PFSK-1 (cell line): Measurements from ENCODE around the gene ZBTB12.

Source experiments
- FOXP2 ChIP-seq: optimal IDR thresholded peaks from 2 replicates; pipeline ENCODE3; 2011; ENCODE audit warnings: borderline replicate concordance, control low read depth, inconsistent platforms; ENCODE audit not compliant: insufficient read depth; ENCODE audit errors: extremely low read length, extremely low read depth
- POLR2AphosphoS5 ChIP-seq: IDR thresholded peaks from 2 replicates; pipeline ENCODE4 v1.6.1; 2012; ENCODE audit warnings: low read depth, mild to moderate bottlenecking, control low read depth, low read length, moderate library complexity
- SIN3A ChIP-seq: IDR thresholded peaks from 2 replicates; pipeline ENCODE4 v1.6.1; 2012; ENCODE audit warnings: mild to moderate bottlenecking, low read length, moderate library complexity, borderline replicate concordance; ENCODE audit not compliant: insufficient read depth
- TAF1 ChIP-seq: IDR thresholded peaks from 2 replicates; pipeline ENCODE4 v1.6.1; 2012; ENCODE audit warnings: low read length, control low read depth, borderline replicate concordance; ENCODE audit not compliant: insufficient read depth
- TF ChIP-seq, protein P1 (sequence below), 2 experiments: IDR thresholded peaks; 2 replicates each; pipeline versions ENCODE4 v1.6.1 to v1.8.0; 2011 to 2012; ENCODE audit warnings: low read depth in 2 of 2, low read length in 2 of 2, control low read depth in 1 of 2, inconsistent platforms in 1 of 2, mild to moderate bottlenecking in 1 of 2, moderate library complexity in 1 of 2; ENCODE audit not compliant: insufficient read depth in 1 of 2

The ZBTB12 gene

DNA sequence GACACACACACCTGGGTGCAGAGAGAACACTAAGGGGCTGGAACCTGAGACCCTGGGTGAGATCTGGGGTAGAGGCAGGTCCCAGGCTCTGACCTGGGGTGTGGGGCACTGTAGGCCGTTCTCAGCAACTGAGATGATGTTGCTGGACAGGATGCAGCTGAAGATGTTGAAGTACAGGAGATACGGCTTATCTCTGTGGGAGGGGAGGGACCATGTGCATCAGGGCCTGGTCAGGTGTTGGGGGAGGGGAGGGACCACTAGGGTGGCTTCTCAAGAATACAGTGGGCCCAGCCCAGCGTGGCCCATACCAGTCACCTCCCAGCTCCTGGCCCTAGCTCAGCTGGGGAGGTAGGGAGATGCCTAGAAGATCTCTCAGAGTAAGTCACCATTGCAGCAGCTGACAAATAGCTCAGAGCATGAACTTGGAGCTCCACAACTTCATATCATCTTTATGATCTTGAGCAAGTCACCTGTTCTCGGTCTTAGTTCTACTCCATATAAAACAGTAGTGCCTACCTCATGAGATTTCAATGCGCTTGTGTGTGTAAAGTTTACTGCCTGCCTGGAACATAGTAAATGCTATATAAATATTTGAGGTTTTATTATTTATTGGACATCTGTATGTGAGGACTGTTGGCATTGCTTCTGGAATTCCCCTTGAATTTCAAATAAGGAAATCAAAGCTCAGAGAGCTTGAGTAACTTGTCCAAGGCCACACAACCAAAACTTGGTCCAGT lies 26.9 kb downstream of the ZBTB12 start:
- TF ChIP-seq FOXP2: no peak
- TF ChIP-seq SIN3A: no peak
- TF ChIP-seq, protein P1, sequence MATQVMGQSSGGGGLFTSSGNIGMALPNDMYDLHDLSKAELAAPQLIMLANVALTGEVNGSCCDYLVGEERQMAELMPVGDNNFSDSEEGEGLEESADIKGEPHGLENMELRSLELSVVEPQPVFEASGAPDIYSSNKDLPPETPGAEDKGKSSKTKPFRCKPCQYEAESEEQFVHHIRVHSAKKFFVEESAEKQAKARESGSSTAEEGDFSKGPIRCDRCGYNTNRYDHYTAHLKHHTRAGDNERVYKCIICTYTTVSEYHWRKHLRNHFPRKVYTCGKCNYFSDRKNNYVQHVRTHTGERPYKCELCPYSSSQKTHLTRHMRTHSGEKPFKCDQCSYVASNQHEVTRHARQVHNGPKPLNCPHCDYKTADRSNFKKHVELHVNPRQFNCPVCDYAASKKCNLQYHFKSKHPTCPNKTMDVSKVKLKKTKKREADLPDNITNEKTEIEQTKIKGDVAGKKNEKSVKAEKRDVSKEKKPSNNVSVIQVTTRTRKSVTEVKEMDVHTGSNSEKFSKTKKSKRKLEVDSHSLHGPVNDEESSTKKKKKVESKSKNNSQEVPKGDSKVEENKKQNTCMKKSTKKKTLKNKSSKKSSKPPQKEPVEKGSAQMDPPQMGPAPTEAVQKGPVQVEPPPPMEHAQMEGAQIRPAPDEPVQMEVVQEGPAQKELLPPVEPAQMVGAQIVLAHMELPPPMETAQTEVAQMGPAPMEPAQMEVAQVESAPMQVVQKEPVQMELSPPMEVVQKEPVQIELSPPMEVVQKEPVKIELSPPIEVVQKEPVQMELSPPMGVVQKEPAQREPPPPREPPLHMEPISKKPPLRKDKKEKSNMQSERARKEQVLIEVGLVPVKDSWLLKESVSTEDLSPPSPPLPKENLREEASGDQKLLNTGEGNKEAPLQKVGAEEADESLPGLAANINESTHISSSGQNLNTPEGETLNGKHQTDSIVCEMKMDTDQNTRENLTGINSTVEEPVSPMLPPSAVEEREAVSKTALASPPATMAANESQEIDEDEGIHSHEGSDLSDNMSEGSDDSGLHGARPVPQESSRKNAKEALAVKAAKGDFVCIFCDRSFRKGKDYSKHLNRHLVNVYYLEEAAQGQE (IDR thresholded peaks at IDR 0.05; ENCODE audit: insufficient read depth in 1 of 2, low read depth in 2 of 2, low read length in 2 of 2): no peak
- TF ChIP-seq TAF1: no peak
- TF ChIP-seq POLR2AphosphoS5: no peak

DNA sequence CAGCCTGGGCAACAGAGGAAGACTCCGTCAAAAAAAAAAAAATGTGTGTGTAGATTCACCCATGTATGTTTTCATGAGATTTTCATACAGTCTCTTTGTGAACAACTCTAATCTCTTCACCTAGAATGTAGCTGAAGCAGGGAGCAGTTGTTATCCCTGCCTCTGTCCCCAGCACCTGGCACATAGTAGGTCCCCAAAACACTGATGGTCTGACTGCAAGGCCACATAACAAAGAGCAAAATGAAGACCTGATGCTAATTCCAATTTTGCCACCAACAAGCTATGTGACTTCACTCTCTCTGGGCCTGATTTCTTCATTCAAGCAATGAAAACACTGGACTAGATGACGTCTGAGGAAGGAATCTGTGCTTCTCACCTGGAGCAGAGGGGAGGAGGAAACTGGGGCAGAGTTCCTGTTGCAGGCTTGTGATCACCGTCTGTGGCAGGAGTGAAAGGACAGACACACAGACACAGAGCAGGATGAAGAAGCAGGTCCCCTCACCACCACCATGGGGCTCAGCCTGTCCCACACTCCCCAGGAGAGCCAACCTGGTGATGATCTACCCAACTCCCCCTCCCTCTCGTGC lies 27.7 kb downstream of the ZBTB12 start:
- TF ChIP-seq SIN3A: no peak
- TF ChIP-seq, protein P1 (IDR thresholded peaks at IDR 0.05; ENCODE audit: insufficient read depth in 1 of 2, low read depth in 2 of 2, low read length in 2 of 2): no peak
- no peak for TF ChIP-seq TAF1
- no peak for TF ChIP-seq POLR2AphosphoS5
- no peak for TF ChIP-seq FOXP2

DNA sequence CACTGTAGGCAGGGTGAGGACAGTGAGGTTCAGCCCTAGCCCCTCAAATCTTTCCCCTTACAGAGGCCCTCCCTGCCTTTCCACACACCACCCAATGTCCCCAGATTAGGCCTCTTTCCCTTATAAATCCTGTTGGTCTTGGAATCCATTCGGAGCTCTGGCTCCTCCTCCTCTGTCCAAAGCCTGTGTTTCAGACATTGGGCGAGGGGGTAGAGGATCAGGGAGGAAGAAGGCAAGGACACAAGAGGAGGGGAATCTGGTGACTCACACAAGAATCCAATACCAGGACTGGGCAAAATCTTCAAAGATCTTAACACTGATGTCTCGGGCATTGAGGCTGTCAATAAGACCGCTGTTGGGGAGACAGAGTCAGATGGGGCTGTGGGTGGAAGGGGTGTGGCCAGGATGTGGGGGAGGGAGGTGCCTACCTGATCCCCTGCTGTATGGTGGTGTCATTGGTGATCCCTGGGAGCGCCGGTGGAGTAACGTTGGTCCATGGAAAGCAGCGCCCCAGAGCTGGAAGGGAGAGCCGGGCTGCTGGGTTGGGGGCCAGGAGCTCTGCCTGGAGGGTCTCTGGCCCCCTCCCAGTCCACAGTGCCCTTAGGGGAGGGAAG lies 30.7 kb downstream of the ZBTB12 start:
- TF ChIP-seq SIN3A (no peak), TAF1 (no peak), FOXP2 (no peak), POLR2AphosphoS5 (no peak)
- TF ChIP-seq, protein P1 (IDR thresholded peaks at IDR 0.05; ENCODE audit: insufficient read depth in 1 of 2, low read depth in 2 of 2, low read length in 2 of 2): no peak

DNA sequence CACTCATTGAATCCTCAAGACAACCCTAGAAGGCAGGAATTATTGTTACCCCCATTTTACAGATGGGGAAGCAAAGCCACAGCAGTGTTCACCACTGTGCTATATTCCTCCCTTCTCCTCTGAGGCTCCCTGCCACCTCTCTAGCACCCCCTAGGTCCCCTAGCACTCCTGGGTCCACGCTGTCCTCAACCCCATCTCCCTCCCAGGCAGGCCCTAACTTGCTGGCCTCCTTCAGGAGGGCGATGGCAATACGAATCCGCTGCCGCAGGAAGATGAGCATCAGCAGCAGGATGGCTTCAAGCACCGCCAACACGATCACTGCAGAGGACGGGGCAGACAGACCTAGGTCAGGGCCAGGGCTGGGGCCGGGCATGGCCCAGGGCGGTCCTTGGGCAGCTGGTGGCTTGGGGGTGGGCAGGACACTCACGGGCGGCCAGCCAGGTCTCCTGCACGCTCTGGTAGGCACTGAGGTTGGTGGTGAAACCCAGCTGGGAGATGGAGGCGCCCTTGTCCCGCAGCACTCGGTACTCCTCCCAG lies 31.4 kb downstream of the ZBTB12 start:
- TF ChIP-seq POLR2AphosphoS5 (no peak), TAF1 (no peak), FOXP2 (no peak), SIN3A (no peak)
- TF ChIP-seq, protein P1 (IDR thresholded peaks at IDR 0.05; ENCODE audit: insufficient read depth in 1 of 2, low read depth in 2 of 2, low read length in 2 of 2): no peak

DNA sequence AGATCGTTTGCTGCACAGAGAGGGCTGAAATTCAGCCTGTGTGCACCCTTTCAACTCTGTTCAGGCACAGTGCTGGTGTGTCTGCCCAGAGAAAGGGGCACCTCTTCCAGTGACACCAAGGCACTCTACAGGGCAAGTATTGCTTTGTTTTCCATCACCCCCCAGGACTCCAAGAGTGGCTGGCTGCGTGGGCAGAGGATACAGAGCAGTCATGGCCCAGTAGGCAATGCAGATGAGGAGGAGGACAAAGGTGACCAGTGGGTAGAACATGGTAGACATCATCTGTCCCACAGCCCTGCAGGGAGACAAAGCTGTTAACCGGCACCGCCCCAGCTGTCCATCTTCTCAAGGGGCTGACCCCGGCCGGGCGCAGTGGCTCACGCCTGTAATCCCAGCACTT lies 32.5 kb downstream of the ZBTB12 start:
- no peak for TF ChIP-seq TAF1
- no peak for TF ChIP-seq SIN3A
- no peak for TF ChIP-seq POLR2AphosphoS5
